Adipocyte (in vitro differentiated cells): Measurements from ENCODE around the gene TRIM38.
"Not testable (repeated sequence)": the region's sequence is repeated elsewhere in the genome, so short reads cannot be mapped to it uniquely, and the experiment has no call there.

Experiments used
- DNase-seq: peaks from one replicate; pipeline ENCODE4 v3.0.0-alpha.2; 2015; ENCODE audit warnings: low read depth
- H3K27me3 ChIP-seq: replicated peaks from 2 replicates; pipeline ENCODE4 v1.7.0; 2013; ENCODE audit warnings: mild to moderate bottlenecking, low read length, moderate library complexity; ENCODE audit not compliant: control insufficient read depth, insufficient read depth
- H3K36me3 ChIP-seq: 2 replicates; pipeline ENCODE4 v1.7.0; 2013; ENCODE audit warnings: low read length, mild to moderate bottlenecking, moderate library complexity; ENCODE audit not compliant: control insufficient read depth, insufficient read depth, severe bottlenecking
- H3K4me1 ChIP-seq: 2 replicates; pipeline ENCODE4 v1.7.0; 2013; ENCODE audit warnings: mild to moderate bottlenecking, low read length, moderate library complexity; ENCODE audit not compliant: control insufficient read depth, insufficient read depth
- H3K4me3 ChIP-seq: 2 replicates; pipeline ENCODE4 v1.7.0; 2013; ENCODE audit warnings: mild to moderate bottlenecking, low read length, moderate library complexity
- H3K9ac ChIP-seq: 2 replicates; pipeline ENCODE4 v1.7.0; 2013; ENCODE audit warnings: mild to moderate bottlenecking, low read length, moderate library complexity
- H3K9me3 ChIP-seq: 2 replicates; pipeline ENCODE4 v1.7.0; 2013; ENCODE audit warnings: mild to moderate bottlenecking, low read length, moderate library complexity; ENCODE audit not compliant: control insufficient read depth

The TRIM38 gene

GRCh38 chr6:25944688-25945574 is 17.7 kb upstream of the TRIM38 start:
- Histone ChIP-seq H3K9ac (no peak overlapping the region), H3K36me3 (no peaks in the 10 kb centered on the region), H3K4me3 (no peak overlapping the region), H3K27me3 (no peaks in the 10 kb centered on the region), H3K9me3 (no peaks in the 10 kb centered on the region), H3K4me1 (peaks cover 6% of the 10 kb centered on the region)
- no peak for DNase-seq

GRCh38 chr6:25945738-25946137 is 16.9 kb upstream of the TRIM38 start:
- not testable (repeated sequence) for DNase-seq, H3K36me3 ChIP-seq, H3K4me3 ChIP-seq, H3K4me1 ChIP-seq, H3K27me3 ChIP-seq, H3K9ac ChIP-seq, H3K9me3 ChIP-seq

GRCh38 chr6:25946631-25947030 is 16.0 kb upstream of the TRIM38 start:
- no peak for DNase-seq
- Histone ChIP-seq H3K9me3 (no peaks in the 10 kb centered on the region), H3K36me3 (no peaks in the 10 kb centered on the region), H3K4me3 (no peak overlapping the region), H3K9ac (no peak overlapping the region), H3K27me3 (no peaks in the 10 kb centered on the region), H3K4me1 (peaks cover 6% of the 10 kb centered on the region)

GRCh38 chr6:25947492-25947891 is 15.1 kb upstream of the TRIM38 start:
- not testable (repeated sequence) for H3K9me3 ChIP-seq, H3K4me3 ChIP-seq, H3K4me1 ChIP-seq, DNase-seq, H3K27me3 ChIP-seq, H3K9ac ChIP-seq, H3K36me3 ChIP-seq

- peaks cover 2% of the 10 kb centered on the region for H3K4me1 ChIP-seq
Observed at GRCh38 chr6:25949695-25950094, 12.9 kb upstream of the TRIM38 start.

GRCh38 chr6:25950297-25950696 is 12.3 kb upstream of the TRIM38 start:
- Histone ChIP-seq H3K9me3 (no peaks in the 10 kb centered on the region), H3K4me3 (no peak overlapping the region), H3K36me3 (no peaks in the 10 kb centered on the region), H3K27me3 (no peaks in the 10 kb centered on the region), H3K4me1 (no peaks in the 10 kb centered on the region), H3K9ac (no peak overlapping the region)
- DNase-seq = no peak

More at GRCh38 chr6:25949695-25950094, 12.9 kb upstream of the TRIM38 start:
- no peak overlapping the region for H3K4me3 ChIP-seq
- H3K9ac ChIP-seq = no peak overlapping the region
- H3K36me3 ChIP-seq = no peaks in the 10 kb centered on the region
- no peaks in the 10 kb centered on the region for H3K9me3 ChIP-seq
- no peaks in the 10 kb centered on the region for H3K27me3 ChIP-seq
- DNase-seq = no peak

- no peaks in the 10 kb centered on the region for H3K4me1 ChIP-seq
- no peak overlapping the region for H3K9ac ChIP-seq
- H3K9me3 ChIP-seq = no peaks in the 10 kb centered on the region
- no peak for DNase-seq
- H3K4me3 ChIP-seq = no peak overlapping the region
- H3K36me3 ChIP-seq = no peaks in the 10 kb centered on the region
- H3K27me3 ChIP-seq = no peaks in the 10 kb centered on the region
Observed at GRCh38 chr6:25951296-25952032, 11.1 kb upstream of the TRIM38 start.

GRCh38 chr6:25952535-25952934 is 10.1 kb upstream of the TRIM38 start:
- H3K9me3 ChIP-seq = no peaks in the 10 kb centered on the region
- no peak for DNase-seq
- no peaks in the 10 kb centered on the region for H3K36me3 ChIP-seq
- no peaks in the 10 kb centered on the region for H3K27me3 ChIP-seq
- no peak overlapping the region for H3K9ac ChIP-seq
- no peaks in the 10 kb centered on the region for H3K4me1 ChIP-seq
- no peak overlapping the region for H3K4me3 ChIP-seq

GRCh38 chr6:25953733-25954132 is 8.9 kb upstream of the TRIM38 start:
- Histone ChIP-seq H3K4me1 (peaks cover 4% of the 10 kb centered on the region), H3K36me3 (no peaks in the 10 kb centered on the region), H3K4me3 (no peak overlapping the region), H3K9me3 (no peaks in the 10 kb centered on the region), H3K9ac (no peak overlapping the region), H3K27me3 (no peaks in the 10 kb centered on the region)
- no peak for DNase-seq

GRCh38 chr6:25954756-25955155 is 7.8 kb upstream of the TRIM38 start:
- H3K4me1 ChIP-seq = peaks cover 14% of the 10 kb centered on the region
- no peak overlapping the region for H3K9ac ChIP-seq
- no peaks in the 10 kb centered on the region for H3K27me3 ChIP-seq
- no peak for DNase-seq
- H3K9me3 ChIP-seq = no peaks in the 10 kb centered on the region
- H3K36me3 ChIP-seq = no peaks in the 10 kb centered on the region
- H3K4me3 ChIP-seq = no peak overlapping the region

GRCh38 chr6:25956226-25956625 is 6.4 kb upstream of the TRIM38 start:
- Histone ChIP-seq H3K4me1 (peaks cover 29% of the 10 kb centered on the region), H3K9ac (no peak overlapping the region), H3K9me3 (no peaks in the 10 kb centered on the region), H3K36me3 (no peaks in the 10 kb centered on the region), H3K27me3 (no peaks in the 10 kb centered on the region), H3K4me3 (no peak overlapping the region)
- DNase-seq = no peak
